Stimulated activated naive CD8-positive, alpha-beta T cell treated with anti-CD3 and anti-CD28 coated beads, Interleukin-15, Interleukin-2, amounts not matched to agents 100 U/mL and 50 U/mL, for 24 hours (primary cell): ENCODE results near the gene UBL5.

Source experiments
- ATAC-seq: fragments of 150-1000 bp; cut with Tn5 transposase; one replicate; pipeline ENCODE4 v1.10.0; 2021
- DNase-seq: peaks from one replicate; pipeline ENCODE4 v3.0.0; 2021

Gene UBL5

GRCh38 chr19:9854282-9854846, 26.6 kb downstream of the UBL5 start:
- ATAC-seq (no peak), DNase-seq (no peak)

GRCh38 chr19:9856609-9857008, 28.9 kb downstream of the UBL5 start:
- DNase-seq: no peak

GRCh38 chr19:9857076-9857721, 29.5 kb downstream of the UBL5 start:
- ATAC-seq (no peak), DNase-seq (no peak)

More at GRCh38 chr19:9856609-9857008, 28.9 kb downstream of the UBL5 start:
- ATAC-seq: no peak

- ATAC-seq (peak; percentile 68), DNase-seq (no peak)
These were observed 30.4 kb downstream of the UBL5 start for GRCh38 chr19:9857920-9858746.

- DNase-seq (no peak), ATAC-seq (no peak)
These were observed 31.0 kb downstream of the UBL5 start for GRCh38 chr19:9858766-9859165.

- ATAC-seq (no peak), DNase-seq (no peak)
These were observed 32.7 kb downstream of the UBL5 start for GRCh38 chr19:9860407-9860806.

- no peak for ATAC-seq
- DNase-seq: no peak
These were observed 33.8 kb downstream of the UBL5 start for GRCh38 chr19:9861503-9861902.

GRCh38 chr19:9862938-9863337, 35.2 kb downstream of the UBL5 start:
- ATAC-seq (no peak), DNase-seq (no peak)

- DNase-seq (no peak), ATAC-seq (peak; percentile 78)
These were observed 36.0 kb downstream of the UBL5 start for GRCh38 chr19:9863759-9864158.

- DNase-seq (no peak), ATAC-seq (peak; percentile 35)
These were observed 38.2 kb downstream of the UBL5 start for GRCh38 chr19:9865732-9866501.

GRCh38 chr19:9868983-9869617, 41.4 kb downstream of the UBL5 start:
- ATAC-seq: no peak

GRCh38 chr19:9871626-9872338, 44.1 kb downstream of the UBL5 start:
- no peak for ATAC-seq
- DNase-seq: no peak

More at GRCh38 chr19:9868983-9869617, 41.4 kb downstream of the UBL5 start:
- no peak for DNase-seq

- DNase-seq (no peak), ATAC-seq (no peak)
These were observed 45.0 kb downstream of the UBL5 start for GRCh38 chr19:9872618-9873242.

GRCh38 chr19:9875031-9875627, 47.4 kb downstream of the UBL5 start:
- DNase-seq (no peak), ATAC-seq (no peak)

GRCh38 chr19:9875796-9876195, 48.1 kb downstream of the UBL5 start:
- no peak for DNase-seq

GRCh38 chr19:9877780-9878510, 50.2 kb downstream of the UBL5 start:
- ATAC-seq (no peak), DNase-seq (no peak)

More at GRCh38 chr19:9875796-9876195, 48.1 kb downstream of the UBL5 start:
- ATAC-seq: no peak

GRCh38 chr19:9878511-9879196, 50.9 kb downstream of the UBL5 start:
- no peak for DNase-seq
- ATAC-seq: no peak
